Liver (tissue), 9 donors: ENCODE measurements around the gene INPP4B. TPM values are rescaled to one million over a fixed set of nuclear protein-coding genes. Genes with fewer than 3 reads are reported as not detected.

ENCODE experiments used
- DNase-seq: peaks from one replicate; pipeline ENCODE4 v3.0.0-alpha.2; 2017; ENCODE audit warnings: low spot score
- H3K27ac ChIP-seq, 2 donors: one replicate each; pipeline ENCODE4 v1.7.0; 2013; ENCODE audit warnings: inconsistent platforms in 2 of 2, low read length in 2 of 2, control low read depth in 1 of 2, low read depth in 1 of 2, mild to moderate bottlenecking in 1 of 2
- H3K27me3 ChIP-seq, 4 donors: one replicate each; pipeline versions ENCODE4 v1.6.1 to v1.7.0; 2013; ENCODE audit warnings: low read length in 3 of 4, inconsistent platforms in 1 of 4, mild to moderate bottlenecking in 1 of 4, moderate library complexity in 1 of 4; ENCODE audit not compliant: control insufficient read depth in 4 of 4, insufficient read depth in 4 of 4
- H3K36me3 ChIP-seq, 4 donors: one replicate each; pipeline versions ENCODE4 v1.6.1 to v1.7.0; 2013; ENCODE audit warnings: low read length in 3 of 4, mild to moderate bottlenecking in 3 of 4, low read depth in 1 of 4, moderate library complexity in 1 of 4; ENCODE audit not compliant: control insufficient read depth in 4 of 4, insufficient read depth in 3 of 4
- H3K4me1 ChIP-seq, 4 donors: one replicate each; pipeline versions ENCODE4 v1.6.1 to v1.7.0; 2013; ENCODE audit warnings: low read length in 3 of 4, mild to moderate bottlenecking in 3 of 4, moderate library complexity in 1 of 4; ENCODE audit not compliant: control insufficient read depth in 4 of 4, insufficient read depth in 4 of 4
- H3K4me3 ChIP-seq, 3 donors: one replicate each; pipeline versions ENCODE4 v1.6.1 to v1.7.0; 2013; ENCODE audit warnings: low read length in 3 of 3, control low read depth in 1 of 3, low read depth in 1 of 3, mild to moderate bottlenecking in 1 of 3
- H3K9ac ChIP-seq, 2 donors: one replicate each; pipeline ENCODE4 v1.7.0; 2013; ENCODE audit warnings: low read length in 2 of 2, mild to moderate bottlenecking in 2 of 2, moderate library complexity in 2 of 2, control low read depth in 1 of 2, low read depth in 1 of 2
- H3K9me3 ChIP-seq, 4 donors: one replicate each; pipeline versions ENCODE4 v1.6.1 to v1.7.0; 2013; ENCODE audit warnings: low read length in 3 of 4; ENCODE audit not compliant: control insufficient read depth in 4 of 4
- EGR1 ChIP-seq, 2 donors: IDR thresholded peaks; 2 replicates each; pipeline ENCODE4 v1.6.1; 2016 to 2018; ENCODE audit warnings: antibody characterized with exemption in 2 of 2, low read depth in 2 of 2
- FOXA1 ChIP-seq: IDR thresholded peaks from 2 replicates; pipeline ENCODE4 v1.6.1; 2016; ENCODE audit warnings: antibody characterized with exemption
- FOXA2 ChIP-seq: IDR thresholded peaks from 2 replicates; pipeline ENCODE4 v1.6.1; 2016; ENCODE audit warnings: antibody characterized with exemption
- GABPA ChIP-seq, 2 donors: IDR thresholded peaks in 1 of 2; conservative IDR thresholded peaks in 1 of 2; 2 replicates each; pipeline ENCODE4 v1.6.1; 2016; ENCODE audit warnings: antibody characterized with exemption in 2 of 2, mild to moderate bottlenecking in 1 of 2, moderate library complexity in 1 of 2
- HNF4G ChIP-seq: IDR thresholded peaks from 2 replicates; pipeline ENCODE4 v1.6.1; 2016; ENCODE audit warnings: antibody characterized with exemption
- JUND ChIP-seq, 2 donors: IDR thresholded peaks; 2 replicates each; pipeline ENCODE4 v1.6.1; 2016; ENCODE audit warnings: antibody characterized with exemption in 2 of 2
- MAX ChIP-seq: IDR thresholded peaks from 2 replicates; pipeline ENCODE4 v1.6.1; 2016; ENCODE audit warnings: antibody characterized with exemption
- NR2F2 ChIP-seq: IDR thresholded peaks from 2 replicates; pipeline ENCODE4 v1.6.1; 2016; ENCODE audit warnings: antibody characterized with exemption
- RAD21 ChIP-seq, 2 donors: IDR thresholded peaks; 2 replicates each; pipeline ENCODE4 v1.6.1; 2016; ENCODE audit warnings: antibody characterized with exemption in 2 of 2, mild to moderate bottlenecking in 2 of 2
- SP1 ChIP-seq: IDR thresholded peaks from 2 replicates; pipeline ENCODE4 v1.6.1; 2018; ENCODE audit warnings: antibody characterized with exemption, mild to moderate bottlenecking
- TAF1 ChIP-seq: conservative IDR thresholded peaks from 2 replicates; pipeline ENCODE4 v1.6.1; 2016; ENCODE audit warnings: antibody characterized with exemption, mild to moderate bottlenecking
- YY1 ChIP-seq: IDR thresholded peaks from 2 replicates; pipeline ENCODE4 v1.6.1; 2016; ENCODE audit warnings: antibody characterized with exemption, mild to moderate bottlenecking
- WGBS: extraction: QIAGEN DNeasy Blood & Tissue Kit; methylation state at CpG from one replicate; pipeline ENCODE4 v1.1.7; 2013; 5-methylcytosine and 5-hydroxymethylcytosine counted together
- polyA plus RNA-seq, 2 donors: library from polyadenylated mRNA; stranded (reverse) in 1 of 2; unstranded in 1 of 2; fragments of 200-250 nt in 1 of 2; fragments of >200 nt in 1 of 2; fragmentation: Nextera tagmentation in 1 of 2; extraction: Ambion mirVana in 1 of 2; gene quantifications; one replicate each; pipeline versions ENCODE4 v1.2.1 to v1.2.3, GENCODE V29; 2013 to 2015
- total RNA-seq, 2 donors: library from RNA; depleted of rRNA; stranded (reverse); fragments of >200 nt; gene quantifications; one replicate each; pipeline ENCODE4 v1.2.3, GENCODE V29; 2014
- TF ChIP-seq, protein P1 (sequence below): fragments of 150-350 bp; IDR thresholded peaks from 2 replicates; pipeline ENCODE4 v1.5.1; 2017; ENCODE audit warnings: improper control_type of control experiment, low read depth, low read length; ENCODE audit not compliant: missing input control
- TF ChIP-seq, protein P2 (sequence below): IDR thresholded peaks from 2 replicates; pipeline ENCODE4 v1.6.1; 2016; ENCODE audit warnings: antibody characterized with exemption
- donor health status: healthy.
- donor health status: healthy.
- donor health status: healthy.
- donor health status: healthy.
- donor health status: healthy.

Gene INPP4B
- total and polyA plus RNA-seq, 4 donors = 0.43 to 2.8 (median 1.6) TPM

GRCh38 chr4:142150483-142150882, 695.6 kb downstream of the INPP4B start:
- Histone ChIP-seq H3K27me3 (no peaks in the 10 kb centered on the region), H3K36me3 (no peaks in the 10 kb centered on the region), H3K4me3 (no peak overlapping the region), H3K9ac (no peak overlapping the region), H3K4me1 (no peaks in the 10 kb centered on the region), H3K9me3 (no peaks in the 10 kb centered on the region), H3K27ac (no peak overlapping the region)
- DNase-seq = no peak
- TF ChIP-seq EGR1 (IDR thresholded peaks at IDR 0.05; ENCODE audit: low read depth in 2 of 2) (no peak), NR2F2 (no peak), MAX (no peak), FOXA1 (no peak), RAD21 (IDR thresholded peaks at IDR 0.05) (no peak)
- WGBS = 89% methylated on average over 3 of the region's 3 CpGs

GRCh38 chr4:142144813-142145212, 701.3 kb downstream of the INPP4B start:
- Histone ChIP-seq H3K27ac (no peak overlapping the region), H3K9ac (no peak overlapping the region), H3K4me1 (no peaks in the 10 kb centered on the region), H3K4me3 (no peak overlapping the region), H3K9me3 (no peaks in the 10 kb centered on the region), H3K36me3 (no peaks in the 10 kb centered on the region), H3K27me3 (no peaks in the 10 kb centered on the region)
- no peak for DNase-seq
- 58% methylated on average over 1 of the region's 1 CpG for WGBS
- no peak for TF ChIP-seq EGR1 (IDR thresholded peaks at IDR 0.05; ENCODE audit: low read depth in 2 of 2)
- TF ChIP-seq JUND (IDR thresholded peaks at IDR 0.05) = no peak
- no peak for TF ChIP-seq SP1
- TF ChIP-seq NR2F2 = no peak
- no peak for TF ChIP-seq GABPA (IDR thresholded peaks at IDR 0.05 in 1 of 2, conservative IDR thresholded peaks at IDR 0.05 in 1 of 2)
- TF ChIP-seq, protein P1, sequence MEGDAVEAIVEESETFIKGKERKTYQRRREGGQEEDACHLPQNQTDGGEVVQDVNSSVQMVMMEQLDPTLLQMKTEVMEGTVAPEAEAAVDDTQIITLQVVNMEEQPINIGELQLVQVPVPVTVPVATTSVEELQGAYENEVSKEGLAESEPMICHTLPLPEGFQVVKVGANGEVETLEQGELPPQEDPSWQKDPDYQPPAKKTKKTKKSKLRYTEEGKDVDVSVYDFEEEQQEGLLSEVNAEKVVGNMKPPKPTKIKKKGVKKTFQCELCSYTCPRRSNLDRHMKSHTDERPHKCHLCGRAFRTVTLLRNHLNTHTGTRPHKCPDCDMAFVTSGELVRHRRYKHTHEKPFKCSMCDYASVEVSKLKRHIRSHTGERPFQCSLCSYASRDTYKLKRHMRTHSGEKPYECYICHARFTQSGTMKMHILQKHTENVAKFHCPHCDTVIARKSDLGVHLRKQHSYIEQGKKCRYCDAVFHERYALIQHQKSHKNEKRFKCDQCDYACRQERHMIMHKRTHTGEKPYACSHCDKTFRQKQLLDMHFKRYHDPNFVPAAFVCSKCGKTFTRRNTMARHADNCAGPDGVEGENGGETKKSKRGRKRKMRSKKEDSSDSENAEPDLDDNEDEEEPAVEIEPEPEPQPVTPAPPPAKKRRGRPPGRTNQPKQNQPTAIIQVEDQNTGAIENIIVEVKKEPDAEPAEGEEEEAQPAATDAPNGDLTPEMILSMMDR = no peak

- DNase-seq = no peak
- H3K36me3 ChIP-seq = no peaks in the 10 kb centered on the region
- no peaks in the 10 kb centered on the region for H3K27me3 ChIP-seq
- no peak overlapping the region for H3K4me3 ChIP-seq
- H3K4me1 ChIP-seq = no peaks in the 10 kb centered on the region
- WGBS = 76% methylated on average over 2 of the region's 2 CpGs
- TF ChIP-seq YY1 = no peak
- H3K9me3 ChIP-seq = no peaks in the 10 kb centered on the region
- H3K9ac ChIP-seq = no peak overlapping the region
- no peak overlapping the region for H3K27ac ChIP-seq
These were observed 703.6 kb downstream of the INPP4B start for GRCh38 chr4:142142366-142143054.

DNA sequence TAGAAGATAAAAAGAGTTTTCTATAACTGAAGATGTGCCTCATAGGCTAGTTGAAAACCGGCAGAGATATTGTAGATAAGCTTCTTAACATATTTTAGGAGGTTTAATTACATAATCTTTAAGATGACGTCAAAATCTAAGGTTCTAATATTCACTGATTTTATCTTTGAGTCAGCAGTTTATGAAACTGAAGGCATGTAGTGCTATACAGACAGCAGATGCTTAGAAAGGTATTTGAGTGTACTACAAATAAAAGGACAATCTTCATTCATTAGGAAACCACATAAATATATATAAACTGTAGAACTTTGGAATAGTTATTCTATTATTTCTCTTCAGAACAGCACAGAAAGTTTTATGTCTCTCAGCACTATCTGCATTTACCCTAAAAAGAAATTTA, 704.9 kb downstream of the INPP4B start:
- WGBS = 73% methylated on average over 2 of the region's 2 CpGs
- H3K27ac ChIP-seq = no peak overlapping the region
- no peak overlapping the region for H3K9ac ChIP-seq
- H3K4me3 ChIP-seq = no peak overlapping the region
- H3K36me3 ChIP-seq = no peaks in the 10 kb centered on the region
- TF ChIP-seq YY1 (no peak), SP1 (no peak), TAF1 (no peak), HNF4G (no peak), FOXA2 (no peak), EGR1 (IDR thresholded peaks at IDR 0.05; ENCODE audit: low read depth in 2 of 2) (no peak)
- TF ChIP-seq, protein P2, sequence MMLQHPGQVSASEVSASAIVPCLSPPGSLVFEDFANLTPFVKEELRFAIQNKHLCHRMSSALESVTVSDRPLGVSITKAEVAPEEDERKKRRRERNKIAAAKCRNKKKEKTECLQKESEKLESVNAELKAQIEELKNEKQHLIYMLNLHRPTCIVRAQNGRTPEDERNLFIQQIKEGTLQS = no peak
- H3K27me3 ChIP-seq = no peaks in the 10 kb centered on the region
- H3K4me1 ChIP-seq = no peaks in the 10 kb centered on the region
- no peak for DNase-seq
- no peaks in the 10 kb centered on the region for H3K9me3 ChIP-seq
